22Rv1 (cell line): ENCODE measurements around the gene TMEM135.

Source experiments
- H3K27ac ChIP-seq: fragments of 450-650 bp; 2 replicates; pipeline ENCODE4 v1.5.1; 2017
- ZFX ChIP-seq: fragments of 450-650 bp; IDR thresholded peaks from 2 replicates; pipeline ENCODE4 v1.6.1; 2017; ENCODE audit warnings: antibody characterized with exemption, borderline replicate concordance
- TF ChIP-seq, protein P1 (sequence below): fragments of 450-650 bp; IDR thresholded peaks from 2 replicates; pipeline ENCODE4 v1.5.1; 2017; ENCODE audit warnings: mild to moderate bottlenecking

Gene TMEM135

DNA sequence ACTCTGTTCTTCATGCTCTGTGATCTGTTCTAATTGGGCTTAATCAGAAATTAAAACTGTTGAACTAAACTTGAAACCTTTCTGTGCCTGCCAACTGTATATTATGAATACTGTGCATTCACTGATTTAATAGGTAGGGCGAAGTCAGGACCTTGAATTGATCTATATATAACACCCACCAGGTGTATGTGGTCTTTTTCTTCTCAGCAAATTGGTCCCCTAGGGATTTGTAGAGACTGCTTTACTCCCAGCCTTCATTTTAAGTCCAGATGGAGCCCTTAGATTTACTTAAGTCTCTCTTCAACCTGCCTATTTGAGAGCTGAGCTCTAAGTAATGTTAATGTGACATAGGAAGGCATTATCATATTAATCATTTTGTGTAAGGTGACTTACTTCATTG lies 257.5 kb downstream of the TMEM135 start:
- no peak overlapping the region for H3K27ac ChIP-seq
- TF ChIP-seq, protein P1, sequence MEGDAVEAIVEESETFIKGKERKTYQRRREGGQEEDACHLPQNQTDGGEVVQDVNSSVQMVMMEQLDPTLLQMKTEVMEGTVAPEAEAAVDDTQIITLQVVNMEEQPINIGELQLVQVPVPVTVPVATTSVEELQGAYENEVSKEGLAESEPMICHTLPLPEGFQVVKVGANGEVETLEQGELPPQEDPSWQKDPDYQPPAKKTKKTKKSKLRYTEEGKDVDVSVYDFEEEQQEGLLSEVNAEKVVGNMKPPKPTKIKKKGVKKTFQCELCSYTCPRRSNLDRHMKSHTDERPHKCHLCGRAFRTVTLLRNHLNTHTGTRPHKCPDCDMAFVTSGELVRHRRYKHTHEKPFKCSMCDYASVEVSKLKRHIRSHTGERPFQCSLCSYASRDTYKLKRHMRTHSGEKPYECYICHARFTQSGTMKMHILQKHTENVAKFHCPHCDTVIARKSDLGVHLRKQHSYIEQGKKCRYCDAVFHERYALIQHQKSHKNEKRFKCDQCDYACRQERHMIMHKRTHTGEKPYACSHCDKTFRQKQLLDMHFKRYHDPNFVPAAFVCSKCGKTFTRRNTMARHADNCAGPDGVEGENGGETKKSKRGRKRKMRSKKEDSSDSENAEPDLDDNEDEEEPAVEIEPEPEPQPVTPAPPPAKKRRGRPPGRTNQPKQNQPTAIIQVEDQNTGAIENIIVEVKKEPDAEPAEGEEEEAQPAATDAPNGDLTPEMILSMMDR: no peak
- TF ChIP-seq ZFX: no peak

DNA sequence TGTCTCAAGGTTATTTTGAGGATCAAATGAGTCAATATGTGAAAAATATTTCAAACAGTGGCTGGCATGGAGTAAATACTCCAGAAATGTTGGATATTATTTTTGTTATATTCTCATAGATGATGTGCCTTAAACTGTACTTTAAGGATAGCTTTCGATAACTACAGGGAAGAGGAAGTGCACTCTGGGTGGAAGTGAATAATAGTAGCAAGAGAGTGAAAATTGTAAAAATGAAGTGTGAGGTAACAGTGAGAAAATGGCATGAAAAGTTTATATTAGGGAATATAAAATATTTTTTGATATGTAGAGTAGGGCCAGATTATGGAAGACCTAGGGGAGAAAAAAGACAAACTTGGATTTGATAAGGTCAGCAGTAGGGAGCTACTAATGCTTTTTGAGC lies 258.9 kb downstream of the TMEM135 start:
- TF ChIP-seq, protein P1: no peak
- no peak for TF ChIP-seq ZFX

DNA sequence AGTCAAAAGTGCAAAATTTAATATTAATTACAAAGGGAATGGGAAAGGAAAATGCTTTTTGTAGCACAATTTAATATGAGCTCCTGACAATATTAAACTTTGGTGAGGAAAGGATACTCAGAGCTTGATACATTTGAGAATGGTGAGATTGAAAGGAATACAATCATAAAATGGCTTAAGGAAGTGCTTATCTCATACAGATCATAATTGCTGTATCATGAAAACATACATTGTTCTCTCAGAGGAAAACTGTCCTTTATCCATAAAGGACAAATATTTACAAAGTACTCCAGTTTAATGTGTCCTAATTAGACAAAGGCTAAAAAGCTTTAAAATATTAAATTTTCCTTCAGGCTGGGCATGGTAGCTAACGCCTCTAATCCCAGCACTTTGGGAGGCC lies 260.4 kb downstream of the TMEM135 start:
- TF ChIP-seq ZFX: no peak
- TF ChIP-seq, protein P1: no peak
- H3K27ac ChIP-seq: no peak overlapping the region

More for the DNA sequence above, 258.9 kb downstream of the TMEM135 start:
- H3K27ac ChIP-seq: no peak overlapping the region

DNA sequence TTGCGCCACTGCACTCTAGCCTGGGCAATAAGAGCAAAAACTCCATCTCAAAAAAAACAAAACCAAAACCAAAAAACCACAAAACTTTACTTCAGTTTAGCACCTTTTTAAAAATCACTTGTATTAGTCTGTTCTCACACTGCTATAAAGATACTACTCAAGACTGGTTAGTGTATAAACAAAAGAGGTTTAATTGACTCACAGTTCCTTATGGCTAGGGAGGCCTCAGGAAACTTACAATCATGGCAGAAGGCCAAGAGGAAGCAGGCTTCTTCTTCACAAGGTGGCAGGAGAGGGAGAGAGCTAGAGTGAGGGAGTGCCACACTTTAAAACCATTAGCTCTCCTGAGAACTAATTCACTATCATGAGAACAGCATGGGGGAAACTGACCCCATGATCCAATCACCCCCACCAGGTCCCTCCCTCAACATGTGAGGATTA lies 261.3 kb downstream of the TMEM135 start:
- TF ChIP-seq ZFX: no peak
- TF ChIP-seq, protein P1: no peak
- H3K27ac ChIP-seq: no peak overlapping the region

DNA sequence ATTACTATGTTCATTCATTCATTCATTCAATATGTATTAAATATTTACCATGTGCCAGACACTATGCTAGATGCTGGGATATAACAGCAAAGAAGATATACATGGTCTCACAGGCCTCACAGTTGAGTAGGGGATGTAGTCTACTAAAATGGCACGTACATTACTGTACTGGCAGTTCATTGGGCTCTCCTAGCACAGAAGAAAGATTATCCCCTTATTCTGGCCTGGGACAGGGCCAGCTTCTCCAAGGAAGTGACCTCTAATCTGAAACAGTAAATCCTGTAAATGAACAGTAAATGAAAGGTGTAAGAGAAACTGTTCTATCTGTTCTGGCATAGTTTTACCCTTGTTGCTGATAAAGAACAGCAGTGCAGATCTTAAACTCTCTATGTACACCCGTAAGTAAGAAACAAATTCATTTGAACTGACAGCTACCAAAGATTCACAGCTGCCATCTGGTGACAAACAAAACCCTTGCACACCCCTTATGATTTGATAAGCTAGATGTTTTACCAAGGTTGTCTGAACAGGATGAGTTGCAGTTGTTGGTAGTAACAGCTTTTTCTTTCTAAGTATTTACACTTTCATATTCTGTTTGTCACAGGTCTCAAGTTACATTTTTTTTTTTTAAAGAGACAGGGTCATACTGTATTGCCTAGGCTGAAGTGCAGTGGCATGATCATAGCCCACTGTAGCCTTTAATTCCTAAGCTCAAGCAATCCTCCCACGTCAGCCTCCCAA lies 263.1 kb downstream of the TMEM135 start:
- peak overlapping the region; percentile 41; the same call in 1 of the 2 replicates for H3K27ac ChIP-seq
- TF ChIP-seq, protein P1: no peak; the same call in 1 of the 2 replicates
- no peak for TF ChIP-seq ZFX

DNA sequence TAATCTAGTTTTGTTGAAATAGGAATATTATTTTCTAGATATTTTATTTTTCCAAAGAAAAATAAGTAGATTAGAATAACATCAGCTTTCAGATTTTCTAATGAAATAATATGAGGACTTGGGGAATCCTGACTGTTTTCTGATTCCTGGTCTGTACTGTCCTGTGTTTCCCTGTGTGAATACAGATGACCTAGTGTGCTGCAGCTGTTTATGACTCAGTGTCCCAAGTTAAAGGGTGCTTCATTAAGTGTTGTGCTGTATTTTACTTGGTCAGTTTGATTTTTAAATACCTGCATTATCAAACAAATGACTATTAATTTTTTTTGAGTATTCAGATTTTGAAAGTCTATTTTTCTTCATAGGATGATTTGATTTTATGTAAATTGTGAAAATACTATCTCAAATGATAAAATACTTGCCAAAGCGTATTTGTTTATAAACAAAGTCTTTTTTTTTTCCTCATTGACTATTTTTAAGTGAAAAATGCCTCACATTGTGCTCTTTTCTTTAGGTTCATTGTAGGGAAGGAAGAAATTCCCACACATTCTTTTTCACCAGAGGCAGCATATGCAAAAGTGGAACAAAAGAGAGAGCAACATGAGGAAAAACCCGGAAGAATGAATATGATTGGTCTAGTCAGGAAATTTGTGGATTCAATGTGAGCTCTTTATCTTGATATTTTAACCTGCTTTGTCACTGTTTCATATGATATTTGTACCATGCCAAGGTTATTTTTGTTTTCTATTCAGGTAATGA lies 264.2 kb downstream of the TMEM135 start:
- TF ChIP-seq ZFX: no peak
- TF ChIP-seq, protein P1: no peak

DNA sequence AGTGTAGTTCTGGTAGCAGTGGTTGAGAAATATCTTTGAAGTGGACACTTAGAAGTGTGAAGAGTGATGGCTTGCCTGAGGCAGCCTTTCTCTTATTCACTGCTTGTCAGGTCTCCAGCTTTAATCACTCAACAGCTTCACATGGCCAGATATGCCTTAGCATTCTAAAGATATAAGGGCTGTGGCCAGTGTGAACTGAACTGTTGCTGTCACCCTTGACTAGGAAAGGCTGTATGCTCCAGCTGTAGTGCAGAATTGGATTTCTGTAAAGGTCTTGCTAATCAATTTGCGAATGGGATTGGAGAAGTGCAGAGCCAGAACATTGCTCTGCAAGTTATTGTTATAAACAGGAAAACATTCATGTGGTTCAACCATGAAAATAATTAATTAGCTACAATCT lies 266.7 kb downstream of the TMEM135 start:
- no peak overlapping the region for H3K27ac ChIP-seq
- TF ChIP-seq, protein P1: no peak
- TF ChIP-seq ZFX: no peak

More for the DNA sequence above, 264.2 kb downstream of the TMEM135 start:
- H3K27ac ChIP-seq: no peak overlapping the region
